GM21526 (cell line): ENCODE data around the gene SATB1.
A peak's percentile ranks its signal among the peaks of the same experiment; 100 is the strongest.
"Not testable (repeated sequence)": the region's sequence is repeated elsewhere in the genome, so short reads cannot be mapped to it uniquely, and the experiment has no call there.

Experiments used
- ATAC-seq: cut with Tn5 transposase; IDR thresholded peaks from one replicate; pipeline ENCODE4 v1.9.1; 2021; ENCODE audit warnings: moderate library complexity; ENCODE audit not compliant: unreplicated experiment, low FRiP score

The SATB1 gene

GRCh38 chr3:18424729-18425640, at the start of gene SATB1:
SATB1 (minus strand) TSS chr3:18425339; CDS start chr3:18420967, 4,372 bp downstream.
- ATAC-seq = peak; percentile 50

GRCh38 chr3:18474202-18474601, 49.1 kb upstream of the SATB1 start:
- ATAC-seq = no peak

GRCh38 chr3:18469775-18470174, 44.6 kb upstream of the SATB1 start:
- ATAC-seq = no peak

GRCh38 chr3:18466136-18466535, 41.0 kb upstream of the SATB1 start:
- no peak for ATAC-seq

- no peak for ATAC-seq
Measured at GRCh38 chr3:18454766-18455165, 29.6 kb upstream of the SATB1 start.

GRCh38 chr3:18449618-18450017, 24.5 kb upstream of the SATB1 start:
- ATAC-seq = not testable (repeated sequence)

- ATAC-seq = no peak
Measured at GRCh38 chr3:18447720-18448119, 22.6 kb upstream of the SATB1 start.

GRCh38 chr3:18446149-18446825, 21.1 kb upstream of the SATB1 start:
- no peak for ATAC-seq

- peak; percentile 4 for ATAC-seq
Measured at GRCh38 chr3:18445401-18446148, 20.4 kb upstream of the SATB1 start.

GRCh38 chr3:18444595-18445400, 19.7 kb upstream of the SATB1 start:
- peak; percentile 91 for ATAC-seq

- ATAC-seq = no peak
Measured at GRCh38 chr3:18443665-18444594, 18.8 kb upstream of the SATB1 start.

GRCh38 chr3:18442756-18443664, 17.9 kb upstream of the SATB1 start:
- no peak for ATAC-seq

GRCh38 chr3:18441551-18441950, 16.4 kb upstream of the SATB1 start:
- no peak for ATAC-seq

- ATAC-seq = no peak
Measured at GRCh38 chr3:18440066-18440722, 15.1 kb upstream of the SATB1 start.

- no peak for ATAC-seq
Measured at GRCh38 chr3:18439281-18439680, 14.1 kb upstream of the SATB1 start.

GRCh38 chr3:18438586-18438985, 13.4 kb upstream of the SATB1 start:
- no peak for ATAC-seq

- no peak for ATAC-seq
Measured at GRCh38 chr3:18436213-18436612, 11.1 kb upstream of the SATB1 start.

- no peak for ATAC-seq
Measured at GRCh38 chr3:18434711-18435110, 9.6 kb upstream of the SATB1 start.
